H1 (cell line): ENCODE results near the gene CEBPZ. TPM values are rescaled to one million over a fixed set of nuclear protein-coding genes. Genes with fewer than 3 reads are reported as not detected.
"Not testable (repeated sequence)": the region's sequence is repeated elsewhere in the genome, so short reads cannot be mapped to it uniquely, and the experiment has no call there.

ENCODE experiments used
- CTCF ChIA-PET: fragments of 300-600 bp; sonication (Branson Sonifier 250); formaldehyde crosslinking; loops from one replicate; lab custom pipeline; 2021; ENCODE audit not compliant: partially characterized antibody; lab: Charles Lee
- POLR2A ChIA-PET: fragments of 300-600 bp; sonication (Branson Sonifier 250); formaldehyde crosslinking; loops from one replicate; lab custom pipeline; 2021; ENCODE audit warnings: inconsistent platforms; ENCODE audit not compliant: partially characterized antibody; lab: Charles Lee
- DNase-seq, 2 experiments: peaks; one replicate each; pipeline versions ENCODE4 v3.0.0 to v3.0.0-alpha.2; 2010 to 2022; ENCODE audit warnings: low spot score in 2 of 2, low read depth in 1 of 2, mixed read lengths in 1 of 2
- FAIRE-seq: peaks from 2 replicates; lab custom pipeline; 2011; peaks lifted over from hg19 to GRCh38; lab: Jason Lieb, UNC
- H2AFZ ChIP-seq: 2 replicates; pipeline ENCODE4 v1.8.1; 2012; ENCODE audit warnings: low read length, inconsistent platforms
- H2AK5ac ChIP-seq: 2 replicates; pipeline ENCODE4 v1.6.1; 2013; ENCODE audit warnings: low read depth, low read length
- H2BK120ac ChIP-seq: replicated peaks from 2 replicates; pipeline ENCODE3; 2013; ENCODE audit warnings: low read depth, low read length, inconsistent platforms
- H2BK12ac ChIP-seq: 2 replicates; pipeline ENCODE4 v1.6.1; 2013; ENCODE audit warnings: low read depth, low read length
- H2BK15ac ChIP-seq: 2 replicates; pipeline ENCODE4 v1.6.1; 2013; ENCODE audit warnings: low read length
- H2BK20ac ChIP-seq: 2 replicates; pipeline ENCODE4 v1.6.1; 2013; ENCODE audit warnings: low read length
- H2BK5ac ChIP-seq: 2 replicates; pipeline ENCODE4 v1.6.1; 2013; ENCODE audit warnings: low read depth, low read length
- H3K14ac ChIP-seq: 2 replicates; pipeline ENCODE4 v1.6.1; 2013; ENCODE audit warnings: inconsistent platforms; ENCODE audit not compliant: insufficient read length
- H3K18ac ChIP-seq: 2 replicates; pipeline ENCODE4 v1.6.1; 2013; ENCODE audit warnings: low read length; ENCODE audit errors: extremely low read depth
- H3K23ac ChIP-seq: 2 replicates; pipeline ENCODE4 v1.6.1; 2013; ENCODE audit warnings: inconsistent platforms; ENCODE audit not compliant: insufficient read length
- H3K23me2 ChIP-seq: 2 replicates; pipeline ENCODE4 v1.6.1; 2013; ENCODE audit warnings: low read depth, low read length
- H3K27ac ChIP-seq: 2 replicates; pipeline ENCODE4 v1.6.1; 2011; ENCODE audit warnings: low read depth, low read length, inconsistent platforms
- H3K27me3 ChIP-seq, 4 experiments: replicated peaks in 1 of 4; 1 replicate in 1 of 4; 2 replicates in 3 of 4; pipeline versions ENCODE4 v1.6.1 to v1.8.1; 2011 to 2013; ENCODE audit warnings: low read length in 3 of 4, mild to moderate bottlenecking in 3 of 4, inconsistent platforms in 2 of 4, mixed read lengths in 2 of 4, moderate library complexity in 1 of 4; ENCODE audit not compliant: control insufficient read depth in 3 of 4, insufficient read depth in 3 of 4; ENCODE audit errors: extremely low read depth in 1 of 4
- H3K36me3 ChIP-seq, 4 experiments: 2 replicates each; pipeline versions ENCODE4 v1.6.1 to v1.8.1; 2011 to 2013; ENCODE audit warnings: mild to moderate bottlenecking in 4 of 4, low read length in 3 of 4, moderate library complexity in 2 of 4, control low read depth in 1 of 4, inconsistent platforms in 1 of 4; ENCODE audit not compliant: insufficient read depth in 4 of 4, control insufficient read depth in 2 of 4
- H3K4ac ChIP-seq: replicated peaks from 2 replicates; pipeline ENCODE3; 2013; ENCODE audit warnings: low read length, low read depth, mixed read lengths, inconsistent platforms; ENCODE audit not compliant: insufficient read length
- H3K4me1 ChIP-seq, 4 experiments: replicated peaks in 1 of 4; 1 replicate in 1 of 4; 2 replicates in 3 of 4; pipeline versions ENCODE4 v1.6.1 to v1.8.1; 2011 to 2013; ENCODE audit warnings: low read length in 3 of 4, inconsistent platforms in 2 of 4, mixed read lengths in 1 of 4; ENCODE audit not compliant: insufficient read depth in 4 of 4, control insufficient read depth in 3 of 4
- H3K4me2 ChIP-seq, 2 experiments: 2 replicates each; pipeline versions ENCODE4 v1.6.1 to v1.8.1; 2011 to 2013; ENCODE audit warnings: low read depth in 2 of 2, low read length in 2 of 2, control low read depth in 1 of 2, inconsistent platforms in 1 of 2, mild to moderate bottlenecking in 1 of 2; ENCODE audit not compliant: insufficient read depth in 1 of 2
- H3K4me3 ChIP-seq, 4 experiments: fragments of 200-600, 300-600 bp in 1 of 4; sonication (generic), shearing (Covaris generic), sonication (Bioruptor Twin) in 1 of 4; 2 replicates each; pipeline versions ENCODE4 v1.5.1 to v1.8.1; 2011 to 2016; ENCODE audit warnings: low read length in 4 of 4, low read depth in 3 of 4, control low read depth in 2 of 4, inconsistent platforms in 2 of 4, mild to moderate bottlenecking in 2 of 4, mixed read lengths in 1 of 4, moderate library complexity in 1 of 4; ENCODE audit not compliant: insufficient read depth in 2 of 4; ENCODE audit errors: extremely low read depth in 1 of 4
- H3K56ac ChIP-seq: replicated peaks from 2 replicates; pipeline ENCODE3; 2013; ENCODE audit warnings: low read depth, mild to moderate bottlenecking, mixed read lengths, low read length, inconsistent platforms; ENCODE audit not compliant: insufficient read length
- H3K79me1 ChIP-seq: 2 replicates; pipeline ENCODE4 v1.6.1; 2013; ENCODE audit warnings: low read depth, low read length, control low read depth
- H3K79me2 ChIP-seq, 2 experiments: 2 replicates each; pipeline versions ENCODE4 v1.6.1 to v1.8.1; 2012 to 2013; ENCODE audit warnings: low read length in 2 of 2, mild to moderate bottlenecking in 2 of 2, inconsistent platforms in 1 of 2; ENCODE audit not compliant: insufficient read depth in 2 of 2, control insufficient read depth in 1 of 2
- H3K9ac ChIP-seq, 4 experiments: replicated peaks in 1 of 4; 1 replicate in 1 of 4; 2 replicates in 3 of 4; pipeline versions ENCODE4 v1.6.1 to v1.8.1; 2011 to 2013; ENCODE audit warnings: low read depth in 3 of 4, low read length in 3 of 4, control low read depth in 2 of 4, mild to moderate bottlenecking in 2 of 4, moderate library complexity in 2 of 4, inconsistent platforms in 1 of 4; ENCODE audit errors: extremely low read depth in 1 of 4
- H3K9me3 ChIP-seq, 2 experiments: 2 replicates each; pipeline versions ENCODE4 v1.6.1 to v1.8.1; 2012 to 2013; ENCODE audit warnings: mild to moderate bottlenecking in 2 of 2, moderate library complexity in 2 of 2, control low read depth in 1 of 2, inconsistent platforms in 1 of 2, low read depth in 1 of 2, low read length in 1 of 2, mixed read lengths in 1 of 2; ENCODE audit not compliant: insufficient read depth in 2 of 2
- H4K20me1 ChIP-seq, 2 experiments: replicated peaks in 1 of 2; 2 replicates each; pipeline versions ENCODE3 to v1.8.1; 2011 to 2013; ENCODE audit warnings: inconsistent platforms in 2 of 2, low read length in 2 of 2, mild to moderate bottlenecking in 1 of 2; ENCODE audit not compliant: insufficient read depth in 2 of 2, control insufficient read depth in 1 of 2
- H4K5ac ChIP-seq: 2 replicates; pipeline ENCODE4 v1.6.1; 2013; ENCODE audit warnings: low read length, low read depth, mixed read lengths, inconsistent platforms; ENCODE audit not compliant: insufficient read length
- H4K8ac ChIP-seq: 2 replicates; pipeline ENCODE4 v1.8.0; 2013; ENCODE audit warnings: mild to moderate bottlenecking, moderate library complexity, low read length, inconsistent platforms; ENCODE audit not compliant: insufficient read depth; ENCODE audit errors: extremely low read depth
- H4K91ac ChIP-seq: replicated peaks from 2 replicates; pipeline ENCODE3; 2013; ENCODE audit warnings: low read length, mixed read lengths, inconsistent platforms; ENCODE audit not compliant: insufficient read length
- BACH1 ChIP-seq: IDR thresholded peaks from 2 replicates; pipeline ENCODE4 v1.6.1; 2012; ENCODE audit warnings: low read length, improper control_type of control experiment
- CREB1 ChIP-seq: IDR thresholded peaks from 2 replicates; pipeline ENCODE4 v1.6.1; 2012; ENCODE audit warnings: inconsistent platforms
- NRF1 ChIP-seq: IDR thresholded peaks from 2 replicates; pipeline ENCODE4 v1.6.1; 2011; ENCODE audit warnings: mild to moderate bottlenecking, low read depth, low read length, improper control_type of control experiment
- SAP30 ChIP-seq: fragments of 300-600 bp; sonication (generic); IDR thresholded peaks from 2 replicates; pipeline ENCODE4 v1.7.1; 2012; ENCODE audit warnings: low read length, moderate library complexity, mild to moderate bottlenecking, inconsistent platforms; ENCODE audit not compliant: insufficient read depth, insufficient replicate concordance
- TBP ChIP-seq: IDR thresholded peaks from 2 replicates; pipeline ENCODE4 v1.6.1; 2011; ENCODE audit warnings: low read depth, low read length, improper control_type of control experiment
- ZNF274 ChIP-seq: IDR thresholded peaks from 2 replicates; pipeline ENCODE4 v1.7.0; 2012; ENCODE audit warnings: low read length, borderline replicate concordance; ENCODE audit errors: extremely low read depth
- WGBS, 2 experiments: shearing (Covaris generic) in 1 of 2; methylation state at CpG; one replicate each; pipeline versions ENCODE4 v1.1.6 to v1.1.7; 2013 to 2015; ENCODE audit warnings: low lambda C conversion rate in 2 of 2, mixed read lengths in 2 of 2, inconsistent platforms in 1 of 2, low coverage in 1 of 2, missing lambda C conversion rate in 1 of 2; ENCODE audit not compliant: insufficient replicate concordance in 2 of 2, insufficient coverage in 1 of 2, insufficient read length in 1 of 2; ENCODE audit errors: extremely low coverage in 1 of 2, missing lambda C conversion rate in 1 of 2; 5-methylcytosine and 5-hydroxymethylcytosine counted together
- polyA plus RNA-seq, 7 experiments: library from polyadenylated mRNA; depleted of rRNA in 3 of 7; stranded (reverse) in 5 of 7; unstranded in 2 of 7; fragments of >200 nt in 5 of 7; fragments of 200-250 nt in 2 of 7; gene quantifications; 1 replicate in 5 of 7; 2 replicates in 1 of 7; 4 replicates in 1 of 7; pipeline versions ENCODE4 v1.2.1 to v1.2.3, GENCODE V29; 2011 to 2013; ENCODE audit warnings: missing spikeins in 2 of 7, mixed read lengths in 2 of 7
- total RNA-seq: library from RNA; stranded (reverse); fragmentation: NEBNext Ultra II Directional; extraction: Animal tissue kit (Norgen Biotek cat#: 25700); gene quantifications from 2 replicates; pipeline ENCODE4 v1.2.1, GENCODE V29; 2021
- TF ChIP-seq, protein P1 (sequence below), 3 experiments: IDR thresholded peaks; 1 replicate in 2 of 3; 2 replicates in 1 of 3; pipeline versions ENCODE4 v1.5.1 to v1.6.1; 2011; ENCODE audit warnings: low read length in 3 of 3, mild to moderate bottlenecking in 3 of 3, inconsistent platforms in 2 of 3, low read depth in 1 of 3, moderate library complexity in 1 of 3; ENCODE audit not compliant: insufficient read depth in 1 of 3; ENCODE audit errors: control extremely low read depth in 1 of 3

Gene CEBPZ
- total and polyA plus RNA-seq, 2 of the 8 experiments (the other 6 are each of a cell fraction or from before 2014, with no cell fraction given) = 19.1 to 201 TPM

DNA sequence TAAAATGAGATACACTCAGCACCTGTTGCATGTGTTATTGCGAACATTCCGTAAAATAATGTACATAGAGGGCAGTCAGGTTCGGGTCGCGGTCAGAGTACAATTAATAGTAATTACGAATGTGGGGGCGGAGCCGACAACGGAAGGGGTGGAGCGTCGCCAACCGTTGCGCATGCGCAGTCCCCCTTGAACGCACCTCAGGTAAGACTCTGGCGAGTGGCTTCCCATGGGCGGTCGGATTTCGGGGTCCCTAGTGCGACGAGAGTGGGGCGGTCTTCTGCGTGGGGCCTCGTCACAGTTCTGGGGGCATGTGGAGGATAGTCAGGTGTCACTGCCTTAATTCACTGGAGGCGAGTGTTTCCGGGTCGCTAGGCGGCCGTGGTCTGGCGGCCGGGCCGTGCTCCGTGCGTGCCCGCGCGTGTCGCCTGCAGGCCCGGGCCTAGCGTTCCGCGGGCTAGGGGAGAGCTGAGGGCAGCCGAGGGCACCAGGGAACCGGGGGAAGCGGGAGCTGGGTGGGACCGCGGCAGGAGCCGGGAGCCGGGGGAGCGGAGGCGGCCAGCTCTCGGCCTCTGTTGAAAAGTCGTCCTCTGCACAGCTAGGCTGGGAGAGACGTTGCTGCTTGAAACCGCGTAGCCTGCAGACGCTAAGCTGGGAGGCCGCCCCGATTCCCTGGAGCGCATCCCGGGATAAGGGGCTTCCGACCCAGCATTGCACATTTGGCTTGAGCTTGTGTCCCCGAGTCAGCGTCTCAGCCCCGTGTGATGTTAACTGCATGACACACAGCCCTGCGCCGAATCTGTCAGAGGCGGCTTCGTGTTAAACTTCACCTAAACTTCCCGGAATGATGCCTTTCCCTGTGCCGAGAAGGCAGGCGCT lies 34.8 kb downstream of the CEBPZ start, which contains the start of gene CEBPZOS (continued):
- TF ChIP-seq SAP30 = peak; percentile 32
- TF ChIP-seq CREB1 = peak; percentile 42; the same call in 1 of the 2 replicates
- TF ChIP-seq ZNF274 = no peak
- TF ChIP-seq BACH1 = no peak
- peak; percentile 61 for TF ChIP-seq NRF1
- TF ChIP-seq, protein P1, sequence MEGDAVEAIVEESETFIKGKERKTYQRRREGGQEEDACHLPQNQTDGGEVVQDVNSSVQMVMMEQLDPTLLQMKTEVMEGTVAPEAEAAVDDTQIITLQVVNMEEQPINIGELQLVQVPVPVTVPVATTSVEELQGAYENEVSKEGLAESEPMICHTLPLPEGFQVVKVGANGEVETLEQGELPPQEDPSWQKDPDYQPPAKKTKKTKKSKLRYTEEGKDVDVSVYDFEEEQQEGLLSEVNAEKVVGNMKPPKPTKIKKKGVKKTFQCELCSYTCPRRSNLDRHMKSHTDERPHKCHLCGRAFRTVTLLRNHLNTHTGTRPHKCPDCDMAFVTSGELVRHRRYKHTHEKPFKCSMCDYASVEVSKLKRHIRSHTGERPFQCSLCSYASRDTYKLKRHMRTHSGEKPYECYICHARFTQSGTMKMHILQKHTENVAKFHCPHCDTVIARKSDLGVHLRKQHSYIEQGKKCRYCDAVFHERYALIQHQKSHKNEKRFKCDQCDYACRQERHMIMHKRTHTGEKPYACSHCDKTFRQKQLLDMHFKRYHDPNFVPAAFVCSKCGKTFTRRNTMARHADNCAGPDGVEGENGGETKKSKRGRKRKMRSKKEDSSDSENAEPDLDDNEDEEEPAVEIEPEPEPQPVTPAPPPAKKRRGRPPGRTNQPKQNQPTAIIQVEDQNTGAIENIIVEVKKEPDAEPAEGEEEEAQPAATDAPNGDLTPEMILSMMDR (IDR thresholded peaks at IDR 0.05; ENCODE audit: control extremely low read depth in 1 of 3, insufficient read depth in 1 of 3, low read depth in 1 of 3, low read length in 3 of 3) = no peak
- 0 out of 2 replicates have a peak, but pooled peaks have one; percentile 28 for TF ChIP-seq TBP

DNA sequence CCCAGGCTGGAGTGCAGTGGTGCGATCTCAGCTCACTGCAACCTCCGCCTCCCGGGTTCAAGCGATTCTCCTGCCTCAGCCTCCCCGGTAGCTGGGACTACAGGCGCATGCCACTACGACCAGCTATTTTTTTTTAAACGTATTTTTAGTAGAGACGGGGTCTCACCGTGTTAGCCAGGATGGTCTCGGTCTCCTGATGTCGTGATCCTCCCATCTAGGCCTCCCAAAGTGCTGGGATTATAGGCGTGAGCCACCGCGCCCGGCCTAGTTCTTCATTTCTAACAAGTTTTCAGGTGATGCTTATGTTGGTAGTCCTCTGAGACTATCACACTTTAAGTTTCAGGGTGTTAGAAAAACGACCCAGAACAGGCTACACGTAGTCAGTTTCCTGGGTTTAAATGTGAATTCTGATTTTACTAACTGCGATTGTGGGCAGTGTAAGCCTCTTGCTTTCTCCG lies 35.5 kb downstream of the CEBPZ start:
- H3K23ac ChIP-seq, H3K27me3 ChIP-seq, H3K56ac ChIP-seq, H3K23me2 ChIP-seq, H4K8ac ChIP-seq, H2BK120ac ChIP-seq, H3K4ac ChIP-seq, H2BK20ac ChIP-seq, H3K9ac ChIP-seq, H4K20me1 ChIP-seq, H2BK5ac ChIP-seq, H3K9me3 ChIP-seq, H3K14ac ChIP-seq, H2AFZ ChIP-seq, H3K79me1 ChIP-seq, H3K18ac ChIP-seq, DNase-seq, H2AK5ac ChIP-seq, H4K5ac ChIP-seq, H2BK15ac ChIP-seq, FAIRE-seq, H3K27ac ChIP-seq, H2BK12ac ChIP-seq, H4K91ac ChIP-seq: not testable (repeated sequence)
- Histone ChIP-seq H3K4me1 (peaks cover 5 to 29% (median 12%) of the 10 kb centered on the region in 4 experiments; a peak in 6 of 7 replicates), H3K4me3 (peak overlapping the region in 3 of 4 experiments; percentile 65 to 87 (median 72); a peak in 4 of 8 replicates), H3K79me2 (peaks cover 5 to 29% of the 10 kb centered on the region in 2 experiments; a peak in 3 of 4 replicates), H3K4me2 (peak overlapping the region; percentile 48 to 76), H3K36me3 (peaks cover 0 to 12% (median 3%) of the 10 kb centered on the region in 4 experiments; a peak in 1 of 8 replicates)
- ChIA-PET CTCF (interaction anchor here (0.6 to 8.8 kb wide), 2 partner anchors 28 to 861 kb away, joined by 3 to 48 read pairs; no protein-coding TSS in a partner anchor), POLR2A (interaction anchor here (1.4 to 1.6 kb wide), 3 partner anchors 9 to 16 kb away, joined by 3 to 7 read pairs (median 4); no protein-coding TSS in a partner anchor)
- 92% methylated on average over 20 of the region's 20 CpGs; no CpG with 5 or more reads in 1 of the 2 experiments for WGBS, 2 experiments
